GM12801 (cell line): ENCODE data around the gene GLB1L3.

Experiments
- TF ChIP-seq, protein P1 (sequence below): IDR thresholded peaks from one replicate; pipeline ENCODE4 v1.5.1; 2011; ENCODE audit warnings: control low read depth; ENCODE audit not compliant: insufficient read length; ENCODE audit errors: extremely low read depth

The GLB1L3 gene

DNA sequence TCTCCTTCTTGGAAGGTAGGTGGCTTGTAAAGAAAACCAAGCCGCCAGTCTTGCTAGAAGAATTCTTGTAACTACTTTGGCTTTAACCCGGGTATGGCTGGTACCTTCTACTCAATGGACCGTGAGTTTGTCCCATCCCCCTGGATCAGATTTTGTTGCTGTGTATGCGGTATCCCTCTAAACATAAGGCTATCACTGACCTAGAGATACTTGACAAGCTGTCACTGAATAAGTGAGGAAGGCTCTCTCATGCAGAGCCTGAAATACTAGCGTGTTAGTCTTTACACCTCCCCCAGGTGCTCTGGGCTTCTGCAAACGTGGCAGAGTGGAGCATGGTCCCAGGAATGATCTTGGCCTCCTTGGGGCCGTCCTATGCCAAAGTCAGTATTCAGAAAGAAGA, 90.1 kb downstream of the GLB1L3 start:
- TF ChIP-seq, protein P1, sequence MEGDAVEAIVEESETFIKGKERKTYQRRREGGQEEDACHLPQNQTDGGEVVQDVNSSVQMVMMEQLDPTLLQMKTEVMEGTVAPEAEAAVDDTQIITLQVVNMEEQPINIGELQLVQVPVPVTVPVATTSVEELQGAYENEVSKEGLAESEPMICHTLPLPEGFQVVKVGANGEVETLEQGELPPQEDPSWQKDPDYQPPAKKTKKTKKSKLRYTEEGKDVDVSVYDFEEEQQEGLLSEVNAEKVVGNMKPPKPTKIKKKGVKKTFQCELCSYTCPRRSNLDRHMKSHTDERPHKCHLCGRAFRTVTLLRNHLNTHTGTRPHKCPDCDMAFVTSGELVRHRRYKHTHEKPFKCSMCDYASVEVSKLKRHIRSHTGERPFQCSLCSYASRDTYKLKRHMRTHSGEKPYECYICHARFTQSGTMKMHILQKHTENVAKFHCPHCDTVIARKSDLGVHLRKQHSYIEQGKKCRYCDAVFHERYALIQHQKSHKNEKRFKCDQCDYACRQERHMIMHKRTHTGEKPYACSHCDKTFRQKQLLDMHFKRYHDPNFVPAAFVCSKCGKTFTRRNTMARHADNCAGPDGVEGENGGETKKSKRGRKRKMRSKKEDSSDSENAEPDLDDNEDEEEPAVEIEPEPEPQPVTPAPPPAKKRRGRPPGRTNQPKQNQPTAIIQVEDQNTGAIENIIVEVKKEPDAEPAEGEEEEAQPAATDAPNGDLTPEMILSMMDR: no peak

DNA sequence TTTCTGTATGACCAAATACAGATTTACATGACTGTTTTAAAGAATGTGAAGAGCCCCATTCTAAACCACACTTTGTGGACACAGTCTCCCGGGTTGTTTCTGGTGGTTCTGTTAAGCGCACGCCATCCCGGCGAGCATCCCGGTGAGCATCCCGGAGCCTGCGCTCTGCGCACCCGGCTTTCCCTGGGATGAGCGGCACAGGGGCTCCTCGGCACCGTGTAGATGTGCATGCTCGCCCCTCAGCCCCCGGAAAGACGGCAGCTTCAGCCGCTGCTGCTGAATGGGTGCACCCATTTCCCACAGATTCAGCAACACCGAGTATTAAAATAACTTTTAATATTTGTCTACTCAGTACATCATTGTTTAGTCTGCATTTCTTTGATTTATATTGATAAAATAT, 91.6 kb downstream of the GLB1L3 start:
- TF ChIP-seq, protein P1: no peak
